Neuronal stem cell (in vitro differentiated cells): ENCODE measurements around the gene NFYB.
"Not testable (repeated sequence)": the region's sequence is repeated elsewhere in the genome, so short reads cannot be mapped to it uniquely, and the experiment has no call there.

Experiments
- DNase-seq: peaks from one replicate; pipeline ENCODE4 v3.0.0-alpha.2; 2013; ENCODE audit warnings: low spot score
- H2AFZ ChIP-seq: one replicate; pipeline ENCODE4 v1.6.1; 2013; ENCODE audit warnings: mild to moderate bottlenecking, low read length, inconsistent platforms
- H2AK5ac ChIP-seq: 2 replicates; pipeline ENCODE4 v1.6.1; 2013; ENCODE audit warnings: low read depth, mild to moderate bottlenecking, inconsistent platforms, low read length, moderate library complexity, mixed read lengths
- H2BK120ac ChIP-seq: 2 replicates; pipeline ENCODE4 v1.6.1; 2013; ENCODE audit warnings: low read depth, mild to moderate bottlenecking, inconsistent platforms, low read length, moderate library complexity, mixed read lengths
- H2BK12ac ChIP-seq: one replicate; pipeline ENCODE4 v1.6.1; 2013; ENCODE audit warnings: low read length, inconsistent platforms
- H2BK15ac ChIP-seq: 2 replicates; pipeline ENCODE4 v1.6.1; 2013; ENCODE audit warnings: mild to moderate bottlenecking, low read length, inconsistent platforms, mixed read lengths
- H2BK5ac ChIP-seq: one replicate; pipeline ENCODE4 v1.6.1; 2013; ENCODE audit warnings: inconsistent platforms, mild to moderate bottlenecking, low read length, moderate library complexity
- H3K14ac ChIP-seq: one replicate; pipeline ENCODE4 v1.6.1; 2013; ENCODE audit warnings: low read length, inconsistent platforms
- H3K18ac ChIP-seq: 2 replicates; pipeline ENCODE4 v1.6.1; 2013; ENCODE audit warnings: low read length, inconsistent platforms
- H3K23ac ChIP-seq: 2 replicates; pipeline ENCODE4 v1.6.1; 2013; ENCODE audit warnings: low read depth, mild to moderate bottlenecking, mixed read lengths, low read length, inconsistent platforms; ENCODE audit not compliant: poor library complexity
- H3K27ac ChIP-seq: replicated peaks from 3 replicates; pipeline ENCODE4 v1.5.1; 2013; ENCODE audit warnings: low read length, inconsistent platforms
- H3K27me3 ChIP-seq, 3 experiments: 2 replicates each; pipeline ENCODE4 v1.6.1; 2013; ENCODE audit warnings: low read length in 3 of 3, mild to moderate bottlenecking in 2 of 3, inconsistent platforms in 1 of 3, low read depth in 1 of 3, mixed read lengths in 1 of 3, moderate library complexity in 1 of 3; ENCODE audit not compliant: control insufficient read depth in 3 of 3, insufficient read depth in 3 of 3
- H3K36me3 ChIP-seq, 2 donors: replicated peaks in 1 of 2; 2 replicates each; pipeline ENCODE4 v1.6.1; 2013; ENCODE audit warnings: low read length in 2 of 2; ENCODE audit not compliant: control insufficient read depth in 2 of 2, insufficient read depth in 2 of 2
- H3K4ac ChIP-seq: 2 replicates; pipeline ENCODE4 v1.6.1; 2013; ENCODE audit warnings: inconsistent platforms, mild to moderate bottlenecking, low read length, moderate library complexity
- H3K4me1 ChIP-seq, 2 donors: 1 replicate in 1 of 2; 2 replicates in 1 of 2; pipeline ENCODE4 v1.6.1; 2013; ENCODE audit warnings: low read length in 2 of 2, low read depth in 1 of 2; ENCODE audit not compliant: control insufficient read depth in 2 of 2, insufficient read depth in 1 of 2
- H3K4me2 ChIP-seq: one replicate; pipeline ENCODE4 v1.6.1; 2013; ENCODE audit warnings: mild to moderate bottlenecking, low read length, inconsistent platforms; ENCODE audit not compliant: insufficient read depth, poor library complexity, severe bottlenecking
- H3K4me3 ChIP-seq, 2 donors: 2 replicates each; pipeline ENCODE4 v1.5.1; 2013; ENCODE audit warnings: low read length in 2 of 2, mild to moderate bottlenecking in 2 of 2, inconsistent platforms in 1 of 2, moderate library complexity in 1 of 2
- H3K79me1 ChIP-seq: one replicate; pipeline ENCODE4 v1.6.1; 2013; ENCODE audit warnings: low read depth, mild to moderate bottlenecking, inconsistent platforms, low read length, moderate library complexity
- H3K9ac ChIP-seq: one replicate; pipeline ENCODE4 v1.6.1; 2013; ENCODE audit warnings: mild to moderate bottlenecking, low read depth, low read length, inconsistent platforms; ENCODE audit not compliant: poor library complexity
- H3K9me3 ChIP-seq, 2 donors: replicated peaks in 1 of 2; 2 replicates each; pipeline versions ENCODE3 to v1.6.1; 2013; ENCODE audit warnings: low read length in 2 of 2, mild to moderate bottlenecking in 2 of 2, inconsistent platforms in 1 of 2, low read depth in 1 of 2, mixed read lengths in 1 of 2, moderate library complexity in 1 of 2; ENCODE audit not compliant: control insufficient read depth in 2 of 2, insufficient read depth in 1 of 2
- H4K8ac ChIP-seq: one replicate; pipeline ENCODE4 v1.6.1; 2013; ENCODE audit warnings: low read depth, mild to moderate bottlenecking, inconsistent platforms, low read length, moderate library complexity
- H4K91ac ChIP-seq: one replicate; pipeline ENCODE4 v1.6.1; 2013; ENCODE audit warnings: low read length, low read depth, mild to moderate bottlenecking, inconsistent platforms; ENCODE audit not compliant: poor library complexity
- WGBS, 2 donors: extraction: QIAGEN DNeasy Blood & Tissue Kit; methylation state at CpG; one replicate each; pipeline ENCODE4 v1.1.7; 2013; ENCODE audit warnings: missing lambda C conversion rate in 2 of 2, mixed read lengths in 1 of 2; ENCODE audit not compliant: insufficient read length in 2 of 2, insufficient replicate concordance in 1 of 2; ENCODE audit errors: extremely low coverage in 2 of 2; 5-methylcytosine and 5-hydroxymethylcytosine counted together

The NFYB gene

DNA sequence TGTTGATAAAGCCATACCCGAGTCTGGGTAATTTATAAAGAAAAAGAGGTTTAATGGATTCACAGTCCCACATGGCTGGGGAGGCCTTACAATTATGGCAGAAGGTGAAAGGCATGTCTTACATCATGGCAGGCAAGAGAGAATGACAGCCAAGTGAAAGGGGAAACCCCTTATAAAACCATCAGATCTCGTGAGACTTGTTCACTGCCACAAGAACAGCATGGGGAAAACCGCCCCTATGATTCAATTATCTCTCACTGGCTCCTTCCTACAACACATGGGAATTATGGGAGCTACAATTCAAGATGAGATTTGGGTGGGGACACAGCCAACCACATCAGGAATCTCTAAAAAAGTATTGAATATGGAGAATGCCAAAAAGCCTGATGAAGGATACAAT lies 25.0 kb upstream of the NFYB start:
- H3K4me3 ChIP-seq, H3K9ac ChIP-seq, H3K27me3 ChIP-seq, H3K4me1 ChIP-seq, H3K23ac ChIP-seq, H3K27ac ChIP-seq, H4K8ac ChIP-seq, H2BK5ac ChIP-seq, H3K4ac ChIP-seq, H2AK5ac ChIP-seq, H2AFZ ChIP-seq, DNase-seq, H3K4me2 ChIP-seq, H4K91ac ChIP-seq, H3K9me3 ChIP-seq, H3K36me3 ChIP-seq, H3K79me1 ChIP-seq, H3K18ac ChIP-seq, H2BK15ac ChIP-seq, H2BK120ac ChIP-seq, H3K14ac ChIP-seq, H2BK12ac ChIP-seq: not testable (repeated sequence)
- WGBS, 2 donors = no CpG with 5 or more reads among the region's 3 CpGs

DNA sequence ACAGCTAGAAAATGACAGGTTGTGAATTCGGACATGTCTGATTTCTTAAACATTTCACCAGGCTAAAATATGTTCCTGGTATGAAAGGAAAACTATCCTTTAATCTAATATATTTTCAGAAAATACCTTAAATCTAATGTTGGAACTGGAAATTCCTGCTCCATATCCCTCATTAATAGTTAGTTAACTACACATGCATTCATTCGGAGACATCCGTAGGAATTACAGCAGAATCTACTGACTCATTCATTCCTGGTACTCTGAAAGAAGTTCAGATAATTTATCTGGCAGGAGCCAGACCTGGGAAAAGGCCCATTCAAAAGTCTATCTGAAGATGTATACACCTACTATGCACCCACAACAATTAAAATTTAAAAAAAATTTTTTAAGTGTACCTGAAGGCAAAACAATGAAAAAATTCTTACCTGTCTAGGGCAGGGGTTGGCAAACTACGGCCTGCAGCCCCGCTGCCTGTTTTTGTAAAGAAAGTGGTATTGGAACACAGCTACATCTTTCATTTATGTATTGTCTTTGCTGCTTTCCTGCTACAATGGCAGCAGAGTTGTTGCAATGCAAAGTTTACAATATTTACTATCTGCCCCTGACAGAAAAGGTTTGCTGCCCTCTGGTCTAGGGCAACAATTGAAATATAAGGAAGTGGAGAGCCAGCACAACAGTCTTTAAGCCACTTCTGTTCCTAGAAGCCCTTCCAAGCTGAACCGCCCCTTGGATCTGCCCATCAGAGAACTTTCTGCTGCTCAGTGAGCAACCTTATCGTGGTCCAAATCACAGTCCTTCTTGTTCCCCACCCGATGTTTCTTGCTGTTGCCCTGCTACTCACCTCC lies 17.9 kb upstream of the NFYB start:
- no peak overlapping the region for H2BK5ac ChIP-seq

DNA sequence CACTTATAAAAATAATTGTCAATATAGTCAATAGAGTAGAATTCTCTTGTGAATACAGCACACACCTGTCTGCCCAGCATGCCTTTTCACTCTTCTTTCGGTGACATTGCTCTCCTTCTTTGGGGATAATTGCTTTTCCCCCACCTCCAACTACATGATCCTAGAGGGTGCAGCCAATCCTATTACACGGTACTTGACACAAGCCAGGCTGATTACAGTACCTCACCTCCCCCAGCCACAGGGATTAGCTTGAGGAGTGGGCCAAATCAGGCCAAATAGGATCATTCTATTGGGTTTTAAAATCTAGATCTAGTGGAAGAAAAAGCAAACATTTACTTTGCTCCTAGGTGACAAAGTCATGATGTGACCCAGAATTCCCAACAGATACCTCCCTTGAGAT lies 16.8 kb upstream of the NFYB start:
- Histone ChIP-seq H3K23ac (no peak overlapping the region), H4K8ac (no peak overlapping the region), H2BK5ac (no peak overlapping the region), H3K14ac (no peak overlapping the region), H3K4ac (no peak overlapping the region), H2BK12ac (no peak overlapping the region), H2AFZ (no peak overlapping the region), H2BK120ac (no peak overlapping the region), H3K36me3 (no peaks in the 10 kb centered on the region), H2BK15ac (no peak overlapping the region), H3K27ac (no peak overlapping the region), H3K4me1 (peaks cover 0 to 3% of the 10 kb centered on the region in 2 donors), H3K9ac (no peak overlapping the region), H3K4me3 (no peak overlapping the region), H3K79me1 (no peaks in the 10 kb centered on the region), H4K91ac (no peak overlapping the region), H3K27me3 (peaks cover 0 to 19% (median 0%) of the 10 kb centered on the region in 3 experiments), H3K9me3 (no peaks in the 10 kb centered on the region), H3K4me2 (no peak overlapping the region), H2AK5ac (no peak overlapping the region), H3K18ac (no peak overlapping the region)
- DNase-seq = no peak
- WGBS, 2 donors = no CpG with 5 or more reads among the region's 2 CpGs

More for the DNA sequence above, 17.9 kb upstream of the NFYB start:
- H3K23ac ChIP-seq = no peak overlapping the region
- no peaks in the 10 kb centered on the region for H3K36me3 ChIP-seq
- H2BK120ac ChIP-seq = no peak overlapping the region
- DNase-seq = no peak
- no peak overlapping the region for H3K9ac ChIP-seq
- no peak overlapping the region for H4K8ac ChIP-seq
- no CpG with 5 or more reads among the region's 8 CpGs for WGBS, 2 donors
- no peaks in the 10 kb centered on the region for H3K79me1 ChIP-seq
- no peak overlapping the region for H3K4ac ChIP-seq
- H3K4me2 ChIP-seq = no peak overlapping the region
- H3K4me1 ChIP-seq = peaks cover 0 to 3% of the 10 kb centered on the region in 2 donors
- no peak overlapping the region for H3K4me3 ChIP-seq
- no peak overlapping the region for H3K14ac ChIP-seq
- no peak overlapping the region for H2BK12ac ChIP-seq
- H3K27me3 ChIP-seq = peaks cover 0 to 13% (median 0%) of the 10 kb centered on the region in 3 experiments
- H3K9me3 ChIP-seq = no peaks in the 10 kb centered on the region
- no peak overlapping the region for H2BK15ac ChIP-seq
- no peak overlapping the region for H3K27ac ChIP-seq
- H3K18ac ChIP-seq = no peak overlapping the region
- no peak overlapping the region for H2AK5ac ChIP-seq
- H4K91ac ChIP-seq = no peak overlapping the region
- no peak overlapping the region for H2AFZ ChIP-seq

DNA sequence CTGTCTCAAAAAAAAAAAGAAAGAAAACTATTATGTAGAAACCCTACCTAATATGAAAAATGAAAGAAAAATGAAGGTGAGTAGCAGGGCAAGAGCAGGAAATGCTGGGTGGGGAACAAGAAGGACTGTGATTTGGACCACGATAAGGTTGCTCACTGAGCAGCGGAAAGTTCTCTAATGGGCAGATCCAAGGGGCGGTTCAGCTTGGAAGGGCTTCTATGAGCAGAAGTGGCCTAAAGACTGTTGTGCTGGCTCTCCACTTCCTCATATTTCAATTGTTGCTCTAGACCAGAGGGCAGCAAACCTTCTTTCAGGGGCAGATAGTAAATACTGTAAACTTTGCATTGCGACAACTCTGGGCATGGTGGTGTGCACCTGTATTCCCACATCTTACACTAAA lies 16.3 kb upstream of the NFYB start:
- no peak overlapping the region for H4K91ac ChIP-seq
- no peak overlapping the region for H3K27ac ChIP-seq
- H3K18ac ChIP-seq = no peak overlapping the region
- H3K36me3 ChIP-seq = no peaks in the 10 kb centered on the region
- H3K9ac ChIP-seq = no peak overlapping the region
- WGBS, 2 donors = no CpG with 5 or more reads among the region's 4 CpGs
- no peak overlapping the region for H2BK12ac ChIP-seq
- H3K23ac ChIP-seq = no peak overlapping the region
- DNase-seq = no peak
- no peaks in the 10 kb centered on the region for H3K79me1 ChIP-seq
- H3K4me3 ChIP-seq = no peak overlapping the region
- H3K4me2 ChIP-seq = no peak overlapping the region
- no peak overlapping the region for H2AK5ac ChIP-seq
- peaks cover 0 to 20% (median 0%) of the 10 kb centered on the region in 3 experiments for H3K27me3 ChIP-seq
- no peak overlapping the region for H2BK15ac ChIP-seq
- no peak overlapping the region for H2BK5ac ChIP-seq
- H3K9me3 ChIP-seq = no peaks in the 10 kb centered on the region
- peaks cover 0 to 3% of the 10 kb centered on the region in 2 donors for H3K4me1 ChIP-seq
- H2BK120ac ChIP-seq = no peak overlapping the region
- no peak overlapping the region for H3K4ac ChIP-seq
- H2AFZ ChIP-seq = no peak overlapping the region
- no peak overlapping the region for H3K14ac ChIP-seq
- no peak overlapping the region for H4K8ac ChIP-seq
